MM.1S (cell line): ENCODE results near the gene SLC39A9.

ENCODE experiments used
- DNase-seq: peaks from one replicate; pipeline ENCODE4 v3.0.0-alpha.2; 2015
- H2AFZ ChIP-seq: fragments of 300-600 bp; sonication (generic); 2 replicates; pipeline ENCODE4 v1.6.0; 2016; ENCODE audit warnings: antibody characterized with exemption, low read length
- H3F3A ChIP-seq: fragments of 300-600 bp; sonication (generic); 2 replicates; pipeline ENCODE4 v1.6.1; 2016; ENCODE audit warnings: mild to moderate bottlenecking, antibody characterized with exemption, low read length, moderate library complexity, mixed read lengths; ENCODE audit not compliant: insufficient read depth
- H3K27ac ChIP-seq: fragments of 300-600 bp; sonication (generic); 2 replicates; pipeline ENCODE4 v1.5.1; 2016; ENCODE audit warnings: mild to moderate bottlenecking, low read length
- H3K27me3 ChIP-seq: fragments of 300-600 bp; sonication (generic); replicated peaks from 2 replicates; pipeline ENCODE4 v1.6.0; 2016; ENCODE audit warnings: low read length; ENCODE audit not compliant: insufficient read depth
- H3K36me3 ChIP-seq: fragments of 300-600 bp; sonication (generic); replicated peaks from 2 replicates; pipeline ENCODE4 v1.6.1; 2016; ENCODE audit warnings: mild to moderate bottlenecking, low read length, mixed read lengths; ENCODE audit not compliant: insufficient read depth
- H3K4me1 ChIP-seq: fragments of 300-600 bp; sonication (generic); 2 replicates; pipeline ENCODE4 v1.6.1; 2016; ENCODE audit warnings: low read length, mixed read lengths
- H3K4me2 ChIP-seq: fragments of 300-600 bp; sonication (generic); 2 replicates; pipeline ENCODE4 v1.6.0; 2016; ENCODE audit warnings: low read depth, low read length
- H3K4me3 ChIP-seq: fragments of 300-600 bp; sonication (generic); 2 replicates; pipeline ENCODE4 v1.5.1; 2016; ENCODE audit warnings: low read length, mixed read lengths
- H3K79me2 ChIP-seq: fragments of 300-600 bp; sonication (generic); 2 replicates; pipeline ENCODE4 v1.6.1; 2016; ENCODE audit warnings: mixed run types, low read length, mixed read lengths
- H3K9ac ChIP-seq: fragments of 300-600 bp; sonication (generic); 2 replicates; pipeline ENCODE4 v1.6.1; 2016; ENCODE audit warnings: low read length, mixed read lengths
- H3K9me2 ChIP-seq: fragments of 300-600 bp; sonication (generic); replicated peaks from 2 replicates; pipeline ENCODE4 v1.6.1; 2016; ENCODE audit warnings: mild to moderate bottlenecking, low read length, mixed read lengths; ENCODE audit not compliant: insufficient read depth
- H3K9me3 ChIP-seq: fragments of 300-600 bp; sonication (generic); replicated peaks from 2 replicates; pipeline ENCODE4 v1.6.1; 2016; ENCODE audit warnings: mild to moderate bottlenecking, low read length, mixed read lengths; ENCODE audit not compliant: insufficient read depth
- H4K20me1 ChIP-seq: fragments of 300-600 bp; sonication (generic); 2 replicates; pipeline ENCODE4 v1.6.1; 2016; ENCODE audit warnings: mild to moderate bottlenecking, low read length, moderate library complexity, mixed read lengths; ENCODE audit not compliant: insufficient read depth
- EZH2 ChIP-seq: fragments of 300-600 bp; sonication (generic); optimal IDR thresholded peaks from 2 replicates; pipeline ENCODE3; 2017; ENCODE audit warnings: low read depth, mild to moderate bottlenecking, antibody characterized with exemption, low read length, mixed read lengths
- EZH2phosphoT487 ChIP-seq: fragments of 300-600 bp; sonication (generic); IDR thresholded peaks from 2 replicates; pipeline ENCODE4 v1.6.1; 2018; ENCODE audit warnings: antibody characterized with exemption, low read length
- TF ChIP-seq, protein P1 (sequence below): fragments of 300-600 bp; sonication (generic); IDR thresholded peaks from 2 replicates; pipeline ENCODE4 v1.5.1; 2016; ENCODE audit warnings: antibody characterized with exemption, low read length, mixed read lengths

Gene SLC39A9

DNA sequence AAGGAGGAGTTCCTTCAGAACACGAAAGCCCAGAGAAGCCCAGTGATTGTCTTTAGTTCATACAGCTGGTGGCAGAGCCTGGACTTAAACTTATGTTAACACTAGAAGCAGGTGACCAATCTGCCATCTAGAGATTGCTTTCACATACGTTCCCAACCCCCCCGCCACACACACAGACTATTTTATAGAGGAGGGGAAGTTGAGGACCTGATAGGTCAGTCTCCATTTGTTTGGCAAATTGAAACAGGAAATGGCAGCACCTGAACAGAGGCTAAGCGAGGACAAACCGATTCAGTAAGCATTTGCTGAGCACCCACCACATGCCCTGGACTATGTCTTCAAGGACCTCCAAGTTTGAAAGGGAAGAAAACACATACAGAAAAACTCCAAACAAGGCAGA lies 81.2 kb downstream of the SLC39A9 start:
- no peak overlapping the region for H3K27ac ChIP-seq
- no peak for DNase-seq

DNA sequence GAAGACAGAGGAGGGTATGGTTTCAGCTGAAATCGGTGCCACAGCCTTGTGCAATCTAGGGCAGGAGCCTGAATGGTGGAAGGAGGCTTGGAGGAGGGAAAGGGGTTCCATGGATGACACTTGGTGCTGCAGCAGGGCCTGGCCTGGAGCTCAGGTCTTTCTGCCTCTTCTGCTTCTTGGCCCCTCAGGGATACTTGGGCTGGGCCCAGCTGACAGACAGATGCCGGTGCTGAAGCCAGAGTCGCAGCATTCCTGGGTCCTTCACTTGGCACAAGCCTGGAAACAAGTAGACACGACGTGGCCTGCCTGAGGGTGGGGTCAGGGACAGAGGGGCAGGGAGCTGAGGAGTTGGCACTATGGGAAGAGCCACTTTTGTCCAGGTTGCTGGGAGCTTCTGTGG lies 81.6 kb downstream of the SLC39A9 start:
- no peak overlapping the region for H2AFZ ChIP-seq
- H3K27me3 ChIP-seq, result no peaks in the 10 kb centered on the region
- no peaks in the 10 kb centered on the region for H3K36me3 ChIP-seq
- no peaks in the 10 kb centered on the region for H3K9me2 ChIP-seq
- no peak overlapping the region for H3K4me3 ChIP-seq
- no peaks in the 10 kb centered on the region for H3K79me2 ChIP-seq
- TF ChIP-seq EZH2, result no peak
- TF ChIP-seq, protein P1, sequence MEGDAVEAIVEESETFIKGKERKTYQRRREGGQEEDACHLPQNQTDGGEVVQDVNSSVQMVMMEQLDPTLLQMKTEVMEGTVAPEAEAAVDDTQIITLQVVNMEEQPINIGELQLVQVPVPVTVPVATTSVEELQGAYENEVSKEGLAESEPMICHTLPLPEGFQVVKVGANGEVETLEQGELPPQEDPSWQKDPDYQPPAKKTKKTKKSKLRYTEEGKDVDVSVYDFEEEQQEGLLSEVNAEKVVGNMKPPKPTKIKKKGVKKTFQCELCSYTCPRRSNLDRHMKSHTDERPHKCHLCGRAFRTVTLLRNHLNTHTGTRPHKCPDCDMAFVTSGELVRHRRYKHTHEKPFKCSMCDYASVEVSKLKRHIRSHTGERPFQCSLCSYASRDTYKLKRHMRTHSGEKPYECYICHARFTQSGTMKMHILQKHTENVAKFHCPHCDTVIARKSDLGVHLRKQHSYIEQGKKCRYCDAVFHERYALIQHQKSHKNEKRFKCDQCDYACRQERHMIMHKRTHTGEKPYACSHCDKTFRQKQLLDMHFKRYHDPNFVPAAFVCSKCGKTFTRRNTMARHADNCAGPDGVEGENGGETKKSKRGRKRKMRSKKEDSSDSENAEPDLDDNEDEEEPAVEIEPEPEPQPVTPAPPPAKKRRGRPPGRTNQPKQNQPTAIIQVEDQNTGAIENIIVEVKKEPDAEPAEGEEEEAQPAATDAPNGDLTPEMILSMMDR, result no peak
- no peak for TF ChIP-seq EZH2phosphoT487
- H3K27ac ChIP-seq, result no peak overlapping the region
- peaks cover 6% of the 10 kb centered on the region for H3K4me1 ChIP-seq
- no peak for DNase-seq
- no peak overlapping the region for H3K9ac ChIP-seq
- H4K20me1 ChIP-seq, result no peaks in the 10 kb centered on the region
- H3K4me2 ChIP-seq, result no peak overlapping the region
- H3K9me3 ChIP-seq, result no peaks in the 10 kb centered on the region
- no peaks in the 10 kb centered on the region for H3F3A ChIP-seq

More for the DNA sequence above, 81.2 kb downstream of the SLC39A9 start:
- no peaks in the 10 kb centered on the region for H3K36me3 ChIP-seq
- TF ChIP-seq EZH2 (no peak), EZH2phosphoT487 (no peak)
- TF ChIP-seq, protein P1, result no peak
- no peaks in the 10 kb centered on the region for H3K9me2 ChIP-seq
- H4K20me1 ChIP-seq, result no peaks in the 10 kb centered on the region
- no peak overlapping the region for H3K4me3 ChIP-seq
- no peaks in the 10 kb centered on the region for H3F3A ChIP-seq
- no peak overlapping the region for H3K4me2 ChIP-seq
- H3K4me1 ChIP-seq, result peaks cover 6% of the 10 kb centered on the region
- no peaks in the 10 kb centered on the region for H3K79me2 ChIP-seq
- H3K27me3 ChIP-seq, result no peaks in the 10 kb centered on the region
- no peak overlapping the region for H3K9ac ChIP-seq
- H3K9me3 ChIP-seq, result no peaks in the 10 kb centered on the region
- H2AFZ ChIP-seq, result no peak overlapping the region

DNA sequence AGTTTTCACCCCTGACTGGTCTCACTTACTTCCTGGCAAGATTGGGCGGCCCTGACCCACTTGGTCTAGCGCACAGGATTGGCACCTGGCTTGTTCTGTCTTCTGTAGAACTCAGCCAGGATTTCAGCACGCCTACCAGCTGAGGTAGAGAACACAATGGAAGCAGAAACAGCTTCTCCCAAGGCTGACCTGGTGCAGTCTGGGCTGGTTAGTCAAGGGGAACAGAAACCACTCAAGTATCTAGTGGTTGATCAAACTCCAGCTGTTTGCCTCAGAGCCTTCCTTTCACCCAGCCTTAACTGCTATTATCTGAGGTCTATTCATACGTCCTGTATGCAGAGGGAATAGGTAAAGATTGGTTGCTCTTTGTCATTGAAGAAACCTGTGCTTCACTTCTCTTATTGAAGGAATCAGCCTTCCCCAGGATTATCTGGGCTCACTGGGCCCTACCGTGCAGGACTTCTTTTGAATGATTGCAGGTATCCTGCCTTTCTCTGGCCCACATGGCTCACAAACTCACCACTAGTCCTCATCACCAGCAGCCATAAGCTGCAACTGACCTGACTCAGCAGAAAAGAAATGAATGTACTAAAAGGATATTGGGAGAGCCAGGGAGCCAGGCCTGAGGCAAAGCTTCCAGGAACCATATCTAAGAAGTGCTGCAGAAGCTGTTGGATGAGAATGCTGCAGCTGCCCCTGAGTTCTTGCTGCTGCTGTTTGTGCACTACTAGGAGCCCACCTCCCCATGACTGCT lies 83.5 kb downstream of the SLC39A9 start:
- Histone ChIP-seq H2AFZ (no peak overlapping the region), H3K4me3 (no peak overlapping the region), H3K4me2 (peak overlapping the region; percentile 21), H4K20me1 (no peaks in the 10 kb centered on the region), H3F3A (no peaks in the 10 kb centered on the region), H3K36me3 (no peaks in the 10 kb centered on the region), H3K79me2 (no peaks in the 10 kb centered on the region), H3K9me2 (no peaks in the 10 kb centered on the region), H3K9ac (no peak overlapping the region), H3K4me1 (peaks cover 6% of the 10 kb centered on the region), H3K9me3 (no peaks in the 10 kb centered on the region), H3K27me3 (no peaks in the 10 kb centered on the region), H3K27ac (peak overlapping the region; percentile 51; the same call in 1 of the 2 replicates)
- TF ChIP-seq EZH2phosphoT487, result no peak
- TF ChIP-seq EZH2, result no peak
- peak; percentile 45 for DNase-seq
